Natural killer cell treated with Interleukin-12 subunit alpha and Interleukin-12 subunit beta and Interleukin-15 and Interleukin-18, amount 100 ng/mL, for 72 hours (primary cell): ENCODE data around the gene THSD7B. TPM values are rescaled to one million over a fixed set of nuclear protein-coding genes. Genes with fewer than 3 reads are reported as not detected.

Source experiments
- ATAC-seq, 2 donors: fragments of 150-1000 bp; cut with Tn5 transposase in 1 of 2; sonication (Bioruptor Pico), chemical (Tn5 transposase) in 1 of 2; 2 replicates each; pipeline ENCODE4 v1.10.0; 2021
- DNase-seq: peaks from one replicate; pipeline ENCODE4 v3.0.0; 2022; ENCODE audit warnings: low spot score
- H3K27ac Mint-ChIP-seq, 2 donors: 1 replicate in 1 of 2; 2 replicates in 1 of 2; pipeline ENCODE4 v1.8.0; 2022; ENCODE audit warnings: mixed read lengths in 2 of 2, mild to moderate bottlenecking in 1 of 2, moderate library complexity in 1 of 2
- H3K27me3 Mint-ChIP-seq, 2 donors: 1 replicate in 1 of 2; 2 replicates in 1 of 2; pipeline ENCODE4 v1.8.0; 2022; ENCODE audit warnings: mixed read lengths in 2 of 2
- H3K36me3 Mint-ChIP-seq: one replicate; pipeline ENCODE4 v1.8.0; 2022; ENCODE audit warnings: mixed read lengths
- H3K4me1 Mint-ChIP-seq, 2 donors: 1 replicate in 1 of 2; 2 replicates in 1 of 2; pipeline ENCODE4 v1.8.0; 2022; ENCODE audit warnings: low read depth in 2 of 2, mixed read lengths in 2 of 2, mild to moderate bottlenecking in 1 of 2
- H3K4me3 Mint-ChIP-seq: one replicate; pipeline ENCODE4 v1.8.0; 2022; ENCODE audit warnings: mixed read lengths
- H3K9me3 Mint-ChIP-seq: 2 replicates; pipeline ENCODE4 v1.8.0; 2022; ENCODE audit warnings: mixed read lengths
- total RNA-seq, 2 donors: library from RNA; stranded (reverse); gene quantifications; one replicate each; pipeline ENCODE4 v1.2.3, GENCODE V29; 2022

Gene THSD7B
- total RNA-seq, 2 donors from 2014 or later: not detected

DNA sequence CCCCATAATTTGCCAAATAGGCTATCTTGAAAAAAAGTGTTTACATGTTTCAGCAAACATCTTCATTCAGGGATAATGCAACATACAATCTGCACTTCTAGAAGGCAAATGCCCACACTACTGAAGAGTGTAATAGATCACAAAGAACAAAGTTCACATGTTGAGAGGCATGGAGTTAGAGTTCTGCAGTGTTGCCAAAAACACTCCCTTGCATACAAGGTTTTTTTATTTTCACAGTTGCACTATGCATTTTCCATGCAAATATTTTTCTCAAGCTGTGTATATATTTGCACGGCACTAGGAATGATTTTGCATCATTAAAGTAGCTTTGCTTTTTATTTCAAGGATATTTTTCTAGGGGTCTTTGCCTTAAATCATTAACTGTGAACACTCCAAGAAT lies 409.9 kb downstream of the THSD7B start:
- ATAC-seq: no peak
- no peaks in the 10 kb centered on the region for H3K27me3 Mint-ChIP-seq
- no peak overlapping the region for H3K4me3 Mint-ChIP-seq
- no peaks in the 10 kb centered on the region for H3K36me3 Mint-ChIP-seq
- H3K4me1 Mint-ChIP-seq: no peaks in the 10 kb centered on the region
- no peak for DNase-seq
- no peak overlapping the region for H3K27ac Mint-ChIP-seq
- peaks cover 15% of the 10 kb centered on the region for H3K9me3 Mint-ChIP-seq

GRCh38 chr2:137178951-137179377 lies 413.6 kb downstream of the THSD7B start:
- Mint-ChIP-seq H3K4me3 (no peak overlapping the region), H3K36me3 (no peaks in the 10 kb centered on the region), H3K27ac (no peak overlapping the region), H3K27me3 (no peaks in the 10 kb centered on the region), H3K9me3 (peaks cover 15% of the 10 kb centered on the region), H3K4me1 (no peaks in the 10 kb centered on the region)
- DNase-seq (no peak), ATAC-seq (no peak)

GRCh38 chr2:137179542-137179941 lies 414.2 kb downstream of the THSD7B start:
- Mint-ChIP-seq H3K9me3 (peaks cover 18% of the 10 kb centered on the region), H3K27me3 (no peaks in the 10 kb centered on the region), H3K4me3 (no peak overlapping the region), H3K36me3 (no peaks in the 10 kb centered on the region), H3K27ac (no peak overlapping the region), H3K4me1 (no peaks in the 10 kb centered on the region)
- ATAC-seq (no peak), DNase-seq (no peak)

- peaks cover 18% of the 10 kb centered on the region for H3K9me3 Mint-ChIP-seq
- H3K4me3 Mint-ChIP-seq: no peak overlapping the region
- H3K4me1 Mint-ChIP-seq: no peaks in the 10 kb centered on the region
- H3K27ac Mint-ChIP-seq: no peak overlapping the region
- H3K27me3 Mint-ChIP-seq: no peaks in the 10 kb centered on the region
- no peak for ATAC-seq
- no peaks in the 10 kb centered on the region for H3K36me3 Mint-ChIP-seq
- no peak for DNase-seq
Observed at GRCh38 chr2:137180012-137180411, 414.7 kb downstream of the THSD7B start.

DNA sequence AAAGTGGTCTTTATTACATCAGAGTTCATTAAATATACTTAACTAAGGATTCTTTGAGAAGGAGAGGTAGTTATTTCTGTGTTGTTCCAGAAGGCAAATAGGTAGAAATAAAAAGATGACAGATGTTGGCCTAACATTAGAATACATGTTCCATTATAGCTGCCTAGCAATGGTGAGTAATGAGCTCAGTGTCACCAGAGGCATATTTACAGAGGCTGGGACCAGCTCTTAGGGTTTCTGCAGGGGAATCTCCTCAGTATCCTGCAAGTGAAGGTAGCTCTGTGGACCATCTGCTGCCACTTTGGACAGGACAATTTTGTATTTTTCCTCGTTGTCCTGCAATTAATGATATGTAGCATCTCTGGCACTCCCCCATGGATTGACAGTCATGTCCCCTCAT lies 416.0 kb downstream of the THSD7B start:
- no peak for ATAC-seq
- Mint-ChIP-seq H3K4me3 (no peak overlapping the region), H3K9me3 (peaks cover 20% of the 10 kb centered on the region), H3K27me3 (no peaks in the 10 kb centered on the region), H3K4me1 (no peaks in the 10 kb centered on the region), H3K36me3 (no peaks in the 10 kb centered on the region), H3K27ac (no peak overlapping the region)
- no peak for DNase-seq

DNA sequence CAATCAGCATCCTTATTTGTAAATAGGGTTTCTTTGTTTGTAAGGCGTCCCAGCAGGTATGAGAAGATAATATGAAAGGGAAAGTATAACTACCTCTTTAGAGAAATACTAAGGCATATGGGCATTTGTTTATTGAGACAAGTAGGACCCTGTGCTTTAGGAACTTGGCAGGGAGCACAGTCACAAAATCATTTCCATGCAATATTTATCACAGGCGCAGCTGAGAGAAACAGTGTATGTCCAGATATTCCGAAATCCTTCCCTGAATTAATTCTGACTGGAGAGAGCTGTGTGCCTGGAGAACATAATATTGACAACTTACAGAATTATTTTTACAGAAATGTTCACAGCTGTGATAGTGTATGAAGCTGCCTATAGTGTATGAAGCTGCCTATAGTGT lies 416.7 kb downstream of the THSD7B start:
- H3K4me1 Mint-ChIP-seq: no peaks in the 10 kb centered on the region
- H3K4me3 Mint-ChIP-seq: no peak overlapping the region
- peaks cover 22% of the 10 kb centered on the region for H3K9me3 Mint-ChIP-seq
- H3K27ac Mint-ChIP-seq: no peak overlapping the region
- DNase-seq (no peak), ATAC-seq (no peak)
- no peaks in the 10 kb centered on the region for H3K36me3 Mint-ChIP-seq
- H3K27me3 Mint-ChIP-seq: no peaks in the 10 kb centered on the region

- Mint-ChIP-seq H3K27ac (no peak overlapping the region), H3K9me3 (peaks cover 18% of the 10 kb centered on the region), H3K4me3 (no peak overlapping the region), H3K27me3 (no peaks in the 10 kb centered on the region), H3K36me3 (no peaks in the 10 kb centered on the region), H3K4me1 (no peaks in the 10 kb centered on the region)
- no peak for ATAC-seq
- no peak for DNase-seq
Observed at GRCh38 chr2:137183206-137183898, 418.0 kb downstream of the THSD7B start.

DNA sequence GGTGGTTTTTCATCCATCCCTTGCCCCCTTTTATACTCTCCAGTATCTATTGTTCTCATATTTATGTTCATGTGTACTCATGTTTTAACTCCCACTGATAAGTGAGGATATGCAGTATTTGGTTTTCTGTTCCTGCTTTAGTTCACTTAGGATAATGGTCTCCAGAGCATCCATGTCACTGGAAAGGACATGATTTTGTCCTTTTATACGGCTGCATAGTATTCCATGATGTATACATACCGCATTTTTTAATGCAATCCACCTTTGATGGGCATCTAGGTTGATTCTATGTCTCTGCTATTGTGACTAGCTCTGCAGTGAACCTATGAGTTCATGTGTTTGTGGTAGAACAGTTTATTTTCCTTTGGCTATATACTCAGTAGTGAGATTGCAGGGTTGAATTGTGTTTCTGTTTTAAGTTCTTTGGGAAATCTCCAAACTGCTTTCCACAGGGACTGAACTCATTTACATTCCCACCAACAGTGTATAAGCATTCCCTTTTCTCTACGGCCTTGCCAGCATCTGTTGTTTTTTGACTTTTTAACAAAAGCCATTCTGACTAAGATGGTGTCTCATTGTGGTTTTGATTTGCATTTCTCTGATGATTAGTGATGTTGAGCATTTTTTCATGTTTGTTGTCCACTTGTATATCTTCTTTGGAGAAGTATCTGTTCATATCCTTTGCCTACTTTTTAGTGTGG lies 420.2 kb downstream of the THSD7B start:
- peaks cover 14% of the 10 kb centered on the region for H3K9me3 Mint-ChIP-seq

GRCh38 chr2:137187216-137187615 lies 421.9 kb downstream of the THSD7B start:
- Mint-ChIP-seq H3K4me3 (no peak overlapping the region), H3K4me1 (no peaks in the 10 kb centered on the region), H3K27me3 (no peaks in the 10 kb centered on the region), H3K27ac (no peak overlapping the region), H3K36me3 (no peaks in the 10 kb centered on the region), H3K9me3 (peaks cover 15% of the 10 kb centered on the region)
- ATAC-seq (no peak), DNase-seq (no peak)

More for the DNA sequence above, 420.2 kb downstream of the THSD7B start:
- Mint-ChIP-seq H3K36me3 (no peaks in the 10 kb centered on the region), H3K4me1 (no peaks in the 10 kb centered on the region), H3K27ac (no peak overlapping the region), H3K27me3 (no peaks in the 10 kb centered on the region), H3K4me3 (no peak overlapping the region)
- ATAC-seq: no peak
- no peak for DNase-seq

- Mint-ChIP-seq H3K4me1 (no peaks in the 10 kb centered on the region), H3K27ac (no peak overlapping the region), H3K4me3 (no peak overlapping the region), H3K9me3 (peaks cover 12% of the 10 kb centered on the region), H3K27me3 (no peaks in the 10 kb centered on the region), H3K36me3 (no peaks in the 10 kb centered on the region)
- ATAC-seq (no peak), DNase-seq (no peak)
Observed at GRCh38 chr2:137190411-137191195, 425.3 kb downstream of the THSD7B start.

DNA sequence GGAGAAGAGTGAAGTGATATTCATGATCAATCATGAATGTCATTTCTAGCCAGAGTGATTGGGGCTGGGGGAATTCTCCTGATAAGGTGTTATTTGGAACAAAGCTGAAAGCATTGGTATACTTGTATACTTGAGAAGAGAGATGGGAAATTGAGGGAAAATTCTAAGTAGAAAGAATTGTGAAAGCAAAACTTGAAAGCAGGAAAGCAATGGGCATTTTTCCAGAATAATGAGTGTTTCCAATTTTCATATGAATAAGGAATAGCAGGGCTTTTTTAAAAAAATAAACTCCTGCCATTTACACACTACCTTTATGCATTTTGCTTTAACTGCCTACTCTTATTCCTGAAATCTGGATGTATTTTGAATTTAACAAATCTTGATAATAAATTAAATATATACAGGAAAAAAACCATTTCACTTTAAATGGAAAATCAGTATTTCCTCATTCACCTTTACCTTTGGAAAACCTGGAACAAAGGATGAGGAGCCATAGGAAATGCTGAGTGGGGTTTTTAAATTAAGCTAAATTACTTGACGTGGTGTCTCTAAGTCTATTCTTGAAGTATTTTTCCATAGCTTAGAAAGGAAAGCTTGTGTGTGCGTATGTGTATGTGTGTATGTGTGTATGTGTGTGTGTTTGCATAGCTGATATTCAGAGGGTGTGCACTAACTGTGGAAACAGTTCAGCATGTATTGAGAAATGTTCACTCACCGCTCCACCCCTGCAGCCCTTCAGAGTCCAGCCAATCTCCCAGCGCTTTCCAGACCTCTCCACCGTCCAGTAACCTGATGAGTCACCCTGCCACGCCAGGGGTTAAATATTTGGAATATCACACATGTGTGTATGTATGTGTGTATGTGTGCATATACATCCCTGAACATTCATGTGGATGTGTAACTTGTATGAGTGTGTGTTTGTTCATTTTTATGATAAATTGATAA lies 427.3 kb downstream of the THSD7B start:
- Mint-ChIP-seq H3K36me3 (no peaks in the 10 kb centered on the region), H3K9me3 (peaks cover 8% of the 10 kb centered on the region), H3K27ac (no peak overlapping the region), H3K4me1 (no peaks in the 10 kb centered on the region), H3K27me3 (no peaks in the 10 kb centered on the region), H3K4me3 (no peak overlapping the region)
- DNase-seq (no peak), ATAC-seq (no peak)

- Mint-ChIP-seq H3K27me3 (no peaks in the 10 kb centered on the region), H3K9me3 (peaks cover 8% of the 10 kb centered on the region)
- no peak for ATAC-seq
Observed at GRCh38 chr2:137193401-137193800, 428.1 kb downstream of the THSD7B start.

DNA sequence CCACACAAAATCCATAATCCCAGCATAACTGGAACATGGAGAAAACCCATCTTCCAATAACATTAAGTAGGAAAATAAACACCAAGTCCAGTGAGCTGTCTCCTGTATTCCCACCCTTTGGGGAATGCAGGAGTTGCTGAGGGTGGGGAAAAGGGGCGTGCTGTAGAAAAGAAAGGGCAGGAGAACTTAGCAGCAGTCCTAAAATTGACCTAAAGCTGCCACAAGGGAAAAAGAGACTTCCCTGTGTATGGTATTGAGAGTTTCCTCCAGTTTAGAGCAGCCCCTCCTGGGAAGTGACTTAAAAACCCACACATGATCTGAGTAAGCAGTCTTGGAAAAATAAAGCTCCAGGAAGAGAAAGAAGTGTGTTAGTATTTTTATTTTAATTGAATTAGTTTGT lies 428.8 kb downstream of the THSD7B start:
- ATAC-seq (no peak), DNase-seq (no peak)
- H3K27ac Mint-ChIP-seq: no peak overlapping the region
- no peak overlapping the region for H3K4me3 Mint-ChIP-seq
- H3K27me3 Mint-ChIP-seq: no peaks in the 10 kb centered on the region
- H3K36me3 Mint-ChIP-seq: no peaks in the 10 kb centered on the region
- H3K9me3 Mint-ChIP-seq: peaks cover 5% of the 10 kb centered on the region
- no peaks in the 10 kb centered on the region for H3K4me1 Mint-ChIP-seq

More at GRCh38 chr2:137193401-137193800, 428.1 kb downstream of the THSD7B start:
- Mint-ChIP-seq H3K4me1 (no peaks in the 10 kb centered on the region), H3K4me3 (no peak overlapping the region), H3K27ac (no peak overlapping the region), H3K36me3 (no peaks in the 10 kb centered on the region)
- no peak for DNase-seq
